HG02852 (cell line): ENCODE data around the gene ZNF407.

Experiments
- ATAC-seq: cut with Tn5 transposase; IDR thresholded peaks from one replicate; pipeline ENCODE4 v1.9.1; 2021; ENCODE audit warnings: mild to moderate bottlenecking, moderate library complexity; ENCODE audit not compliant: unreplicated experiment

ZNF407 gene

GRCh38 chr18:75064513-75064905 is 466.8 kb downstream of the ZNF407 start:
- no peak for ATAC-seq

GRCh38 chr18:75065251-75066000 is 467.8 kb downstream of the ZNF407 start:
- ATAC-seq = no peak

- ATAC-seq = no peak
Measured at GRCh38 chr18:75066021-75066880, 468.6 kb downstream of the ZNF407 start.

GRCh38 chr18:75066936-75067335 is 469.3 kb downstream of the ZNF407 start:
- ATAC-seq = no peak

GRCh38 chr18:75067996-75068645 is 470.5 kb downstream of the ZNF407 start:
- no peak for ATAC-seq

- ATAC-seq = no peak
Measured at GRCh38 chr18:75068682-75069435, 471.2 kb downstream of the ZNF407 start.

GRCh38 chr18:75070235-75070624 is 472.6 kb downstream of the ZNF407 start:
- no peak for ATAC-seq

GRCh38 chr18:75070625-75071483 is 473.2 kb downstream of the ZNF407 start:
- peak; percentile 89 for ATAC-seq

- no peak for ATAC-seq
Measured at GRCh38 chr18:75071484-75071785, 473.8 kb downstream of the ZNF407 start.

GRCh38 chr18:75071866-75072671 is 474.4 kb downstream of the ZNF407 start:
- no peak for ATAC-seq

- ATAC-seq = no peak
Measured at GRCh38 chr18:75072672-75073371, 475.2 kb downstream of the ZNF407 start.

GRCh38 chr18:75073654-75074053 is 476.0 kb downstream of the ZNF407 start:
- ATAC-seq = no peak

- no peak for ATAC-seq
Measured at GRCh38 chr18:75074196-75075015, 476.7 kb downstream of the ZNF407 start.

- no peak for ATAC-seq
Measured at GRCh38 chr18:75075016-75075305, 477.3 kb downstream of the ZNF407 start.

GRCh38 chr18:75075429-75075841 is 477.8 kb downstream of the ZNF407 start:
- no peak for ATAC-seq

GRCh38 chr18:75076286-75076685 is 478.6 kb downstream of the ZNF407 start:
- ATAC-seq = no peak

GRCh38 chr18:75081486-75081885 is 483.8 kb downstream of the ZNF407 start:
- ATAC-seq = no peak

- ATAC-seq = no peak
Measured at GRCh38 chr18:75083131-75083530, 485.5 kb downstream of the ZNF407 start.
